Activated CD4-positive, CD25-positive, alpha-beta regulatory T cell (primary cell): ENCODE results near the gene DIRAS3.
"Not testable (repeated sequence)": the region's sequence is repeated elsewhere in the genome, so short reads cannot be mapped to it uniquely, and the experiment has no call there.

Experiments
- DNase-seq, 4 experiments: peaks; one replicate each; lab custom pipeline; 2025; lab: John Stamatoyannopoulos, UW

The DIRAS3 gene

GRCh38 chr1:68024635-68025338 is 25.6 kb downstream of the DIRAS3 start:
- DNase-seq, result no peak

DNA sequence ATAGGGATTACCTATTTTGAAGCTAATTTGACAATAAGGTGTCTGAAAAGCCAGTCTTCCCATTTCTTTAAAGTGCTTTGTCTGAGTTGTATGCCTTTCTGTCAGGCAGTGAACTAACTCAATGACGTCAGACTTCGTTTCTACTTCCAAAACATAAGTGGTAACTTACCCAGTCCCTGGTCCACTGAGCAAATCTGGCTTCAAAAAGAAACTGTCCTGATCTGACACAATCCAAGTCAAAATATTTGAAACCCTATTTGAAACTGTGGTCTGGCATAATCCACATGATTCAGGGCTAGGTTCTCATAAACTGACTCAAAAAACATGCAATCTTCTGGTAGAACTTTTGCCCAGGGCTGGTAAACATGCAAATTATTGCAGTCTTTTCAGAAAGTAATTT is 34.0 kb downstream of the DIRAS3 start:
- DNase-seq, result no peak

- no peak for DNase-seq
These were observed 34.5 kb downstream of the DIRAS3 start for GRCh38 chr1:68015971-68016370.

DNA sequence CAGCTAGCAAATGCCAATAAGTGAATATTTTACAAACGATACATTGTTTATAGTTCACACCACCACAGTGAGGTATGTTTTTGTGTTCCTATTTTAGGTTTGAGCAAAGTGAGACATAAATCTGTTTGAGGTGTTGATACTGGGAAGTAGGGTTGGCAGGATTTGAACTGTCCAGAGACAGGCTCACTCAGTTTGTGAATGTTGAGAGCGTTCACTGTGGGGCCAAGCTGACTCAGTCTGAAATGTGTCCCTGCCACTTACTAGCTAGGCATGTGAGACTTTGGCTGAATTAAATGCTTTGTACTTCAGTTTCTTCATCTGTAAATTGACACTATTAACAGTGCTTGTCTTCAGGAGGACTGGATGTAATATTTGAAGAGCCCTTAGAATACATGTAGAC is 35.1 kb downstream of the DIRAS3 start:
- DNase-seq, result no peak

GRCh38 chr1:68013351-68013750 is 37.1 kb downstream of the DIRAS3 start:
- DNase-seq, result no peak

- no peak for DNase-seq
These were observed 38.6 kb downstream of the DIRAS3 start for GRCh38 chr1:68011657-68012375.

DNA sequence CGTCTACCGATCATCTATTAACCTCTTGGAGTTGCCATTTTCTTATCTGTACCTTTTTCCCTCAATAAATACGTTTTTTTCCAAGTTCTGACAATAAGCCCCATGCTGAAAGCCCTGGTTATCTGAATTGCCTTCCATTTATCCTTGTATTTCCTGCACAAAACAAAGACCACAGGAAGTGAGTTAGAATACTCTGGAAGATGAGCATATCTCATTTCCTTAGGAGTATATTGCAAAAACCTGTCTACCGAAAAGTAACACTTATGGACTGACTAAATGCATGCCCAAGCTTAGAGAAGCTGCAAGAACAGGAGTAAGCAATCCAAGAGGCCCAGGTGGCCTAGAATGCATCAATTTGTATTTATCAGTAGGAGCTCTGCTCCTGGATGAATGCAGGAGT is 39.9 kb downstream of the DIRAS3 start:
- DNase-seq, result no peak

GRCh38 chr1:68010090-68010489 is 40.3 kb downstream of the DIRAS3 start:
- DNase-seq, result no peak

GRCh38 chr1:68003626-68004025 is 46.8 kb downstream of the DIRAS3 start:
- DNase-seq, result not testable (repeated sequence)

DNA sequence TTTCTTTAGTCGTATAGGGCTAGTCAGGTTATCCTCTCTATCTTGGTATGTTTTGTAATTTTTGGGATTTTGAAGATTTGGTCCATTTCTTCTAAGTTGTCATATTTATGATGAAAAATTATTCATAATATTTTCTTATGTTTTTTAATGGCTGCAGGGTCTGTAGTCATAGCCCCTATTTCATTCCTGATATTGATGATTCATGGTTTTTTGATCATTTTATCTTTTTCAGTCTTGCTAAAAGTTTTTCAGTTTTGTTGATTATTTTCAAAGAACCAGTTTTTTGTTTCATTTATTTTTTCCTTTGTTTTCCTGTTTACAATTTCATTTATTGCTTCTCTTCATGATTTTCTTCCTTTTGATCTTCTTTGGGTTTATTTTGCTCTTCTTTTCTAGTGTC is 50.2 kb downstream of the DIRAS3 start:
- no peak for DNase-seq

DNA sequence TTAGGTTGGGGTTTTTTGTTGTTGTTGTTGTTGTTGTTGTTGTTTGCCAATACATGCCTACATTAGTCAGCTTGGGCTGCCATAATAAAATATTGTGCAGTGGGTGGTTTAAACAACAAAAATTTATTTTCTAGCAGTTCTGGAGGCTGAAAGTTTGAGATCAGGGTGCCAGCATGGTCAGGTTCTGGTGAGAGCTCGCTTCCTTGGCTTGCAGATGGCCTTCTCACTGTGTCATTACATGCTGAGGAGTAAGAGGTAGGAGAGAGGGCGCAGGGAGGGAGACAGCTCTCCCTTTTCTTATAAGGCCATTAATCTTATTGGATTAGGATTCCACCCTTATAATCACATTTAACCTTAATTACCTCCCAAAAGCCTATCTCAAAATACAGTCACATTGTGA is 52.7 kb downstream of the DIRAS3 start:
- DNase-seq, result no peak
